Kidney epithelial cell (primary cell): ENCODE data around the gene METTL16. TPM values are rescaled to one million over a fixed set of nuclear protein-coding genes. Genes with fewer than 3 reads are reported as not detected.
"Not testable (repeated sequence)": the region's sequence is repeated elsewhere in the genome, so short reads cannot be mapped to it uniquely, and the experiment has no call there.

Experiments
- DNase-seq: peaks from one replicate; pipeline ENCODE4 v3.0.0-alpha.2; 2010; ENCODE audit warnings: low read depth
- H3K27me3 ChIP-seq: 2 replicates; pipeline ENCODE4 v1.6.0; 2011; ENCODE audit warnings: low read length; ENCODE audit not compliant: control insufficient read depth, insufficient read depth
- H3K36me3 ChIP-seq: 2 replicates; pipeline ENCODE4 v1.5.1; 2011; ENCODE audit warnings: low read length; ENCODE audit not compliant: control insufficient read depth, insufficient read depth
- H3K4me3 ChIP-seq: 2 replicates; pipeline ENCODE4 v1.5.1; 2011; ENCODE audit warnings: low read depth, mild to moderate bottlenecking, control low read depth, low read length
- CTCF ChIP-seq: IDR thresholded peaks from 2 replicates; pipeline ENCODE4 v1.5.1; 2011; ENCODE audit warnings: mild to moderate bottlenecking, moderate library complexity, low read length, control low read depth, inconsistent platforms; ENCODE audit not compliant: insufficient read depth, poor library complexity, severe bottlenecking
- total RNA-seq: library from RNA; depleted of rRNA; stranded (reverse); fragments of >200 nt; gene quantifications from 2 replicates; pipeline ENCODE4 v1.2.3, GENCODE V29; 2015

METTL16 gene
- total RNA-seq, 1 donor from 2014 or later: 32.4 TPM

- no peak for TF ChIP-seq CTCF
- H3K27me3 ChIP-seq: no peaks in the 10 kb centered on the region
- no peak for DNase-seq
- H3K36me3 ChIP-seq: no peaks in the 10 kb centered on the region
- H3K4me3 ChIP-seq: no peak overlapping the region
Observed at GRCh38 chr17:2521257-2521656, 9.6 kb upstream of the METTL16 start.

DNA sequence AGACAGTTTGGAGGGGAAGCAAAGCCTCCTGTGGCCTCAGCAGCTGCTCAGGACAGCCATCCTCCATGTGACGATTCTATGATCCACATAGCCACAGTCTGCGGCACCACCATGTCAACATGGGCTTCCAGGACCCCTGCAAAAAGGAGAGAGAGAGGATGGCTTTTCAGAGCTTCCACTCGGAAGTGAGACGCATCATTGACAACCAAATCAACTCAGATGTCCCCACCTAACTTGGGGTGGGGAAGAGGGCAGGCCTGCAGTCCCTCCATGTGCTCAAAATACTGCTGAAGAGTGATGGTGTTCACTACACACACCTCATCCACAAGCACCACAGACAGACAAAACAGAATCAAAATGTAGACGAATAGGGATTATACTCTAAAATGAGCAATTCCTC is 5.9 kb upstream of the METTL16 start:
- no peaks in the 10 kb centered on the region for H3K36me3 ChIP-seq
- no peaks in the 10 kb centered on the region for H3K27me3 ChIP-seq
- DNase-seq: no peak
- H3K4me3 ChIP-seq: no peak overlapping the region
- no peak for TF ChIP-seq CTCF

- DNase-seq: no peak
- H3K27me3 ChIP-seq: no peaks in the 10 kb centered on the region
- TF ChIP-seq CTCF: no peak
- no peaks in the 10 kb centered on the region for H3K36me3 ChIP-seq
- peak overlapping the region; percentile 89 for H3K4me3 ChIP-seq
Observed at GRCh38 chr17:2511138-2511461, 588 bp downstream of the METTL16 start.

DNA sequence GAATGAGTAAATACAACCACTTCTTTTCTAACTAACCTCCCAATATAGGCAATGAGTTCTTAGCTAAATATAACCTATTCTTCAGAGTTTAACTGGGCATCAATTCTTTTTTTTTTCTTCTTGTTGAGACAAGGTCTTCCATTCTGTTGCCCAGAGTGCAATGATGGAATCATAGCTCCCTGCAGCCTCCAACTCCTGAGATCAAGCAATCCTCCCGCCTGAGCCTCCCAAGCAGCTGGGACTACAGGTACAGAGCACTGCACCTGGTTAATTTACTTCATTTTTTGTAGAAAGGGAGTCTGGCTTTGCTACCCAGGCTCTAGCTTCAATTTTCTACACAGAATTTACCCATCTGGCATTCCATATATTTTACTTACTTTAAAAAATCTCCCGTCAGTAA is 1.1 kb downstream of the METTL16 start:
- peak overlapping the region; percentile 89 for H3K4me3 ChIP-seq
- no peaks in the 10 kb centered on the region for H3K36me3 ChIP-seq
- DNase-seq: no peak
- no peaks in the 10 kb centered on the region for H3K27me3 ChIP-seq
- no peak for TF ChIP-seq CTCF

DNA sequence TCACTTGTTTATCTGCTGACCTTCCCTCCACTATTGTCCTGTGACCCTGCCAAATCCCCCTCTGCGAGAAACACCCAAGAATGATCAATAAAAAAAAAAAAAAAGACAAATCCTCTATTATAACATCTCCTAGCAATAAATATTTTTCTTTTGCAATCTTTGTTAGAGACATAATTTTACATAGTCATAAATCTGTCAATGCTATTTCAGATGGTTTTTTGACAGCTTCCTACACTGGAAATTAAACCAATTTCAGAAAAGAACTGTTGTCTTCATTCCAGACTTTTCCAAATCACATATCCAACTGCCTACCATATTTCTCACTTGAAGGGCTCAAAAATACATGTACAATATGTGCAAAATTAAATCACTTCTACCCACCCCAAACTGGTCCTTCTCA is 3.7 kb downstream of the METTL16 start:
- no peak for TF ChIP-seq CTCF
- Histone ChIP-seq H3K36me3 (no peaks in the 10 kb centered on the region), H3K27me3 (no peaks in the 10 kb centered on the region), H3K4me3 (no peak overlapping the region)
- no peak for DNase-seq

- H3K36me3 ChIP-seq, DNase-seq, H3K27me3 ChIP-seq, H3K4me3 ChIP-seq: not testable (repeated sequence)
Observed at GRCh38 chr17:2507015-2507414, 4.7 kb downstream of the METTL16 start.

DNA sequence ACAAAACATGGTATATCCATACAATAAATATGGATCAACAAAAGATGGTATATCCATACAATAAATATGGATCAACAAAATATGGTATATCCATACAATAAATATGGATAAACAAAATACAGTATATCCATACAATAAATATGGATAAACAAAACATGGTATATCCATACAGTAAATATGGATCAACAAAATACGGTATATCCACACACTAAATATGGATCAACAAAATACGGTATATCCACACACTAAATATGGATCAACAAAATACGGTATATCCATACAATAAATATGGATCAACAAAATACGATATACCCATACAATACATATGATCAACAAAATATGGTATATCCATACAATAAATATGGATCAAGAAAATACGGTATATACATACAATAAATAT is 8.1 kb downstream of the METTL16 start:
- Histone ChIP-seq H3K27me3 (no peaks in the 10 kb centered on the region), H3K36me3 (no peaks in the 10 kb centered on the region), H3K4me3 (no peak overlapping the region)
- no peak for DNase-seq
- TF ChIP-seq CTCF: no peak
